A549 treated with AZD9567 at 1 μM for 4 hours (cell line): ENCODE data around the gene ZNF3. TPM values are rescaled to one million over a fixed set of nuclear protein-coding genes. Genes with fewer than 3 reads are reported as not detected.

ENCODE experiments used
- total RNA-seq: library from RNA; stranded (reverse); fragments of 200-300 nt; extraction: Qiagen RNA extraction; gene quantifications from 5 replicates; pipeline ENCODE4 v1.2.3, GENCODE V29; 2022; ENCODE audit not compliant: insufficient read depth

ZNF3 gene
- total RNA-seq = 16.9 to 20.0 TPM (median 19.1 TPM) in 5 replicates

DNA sequence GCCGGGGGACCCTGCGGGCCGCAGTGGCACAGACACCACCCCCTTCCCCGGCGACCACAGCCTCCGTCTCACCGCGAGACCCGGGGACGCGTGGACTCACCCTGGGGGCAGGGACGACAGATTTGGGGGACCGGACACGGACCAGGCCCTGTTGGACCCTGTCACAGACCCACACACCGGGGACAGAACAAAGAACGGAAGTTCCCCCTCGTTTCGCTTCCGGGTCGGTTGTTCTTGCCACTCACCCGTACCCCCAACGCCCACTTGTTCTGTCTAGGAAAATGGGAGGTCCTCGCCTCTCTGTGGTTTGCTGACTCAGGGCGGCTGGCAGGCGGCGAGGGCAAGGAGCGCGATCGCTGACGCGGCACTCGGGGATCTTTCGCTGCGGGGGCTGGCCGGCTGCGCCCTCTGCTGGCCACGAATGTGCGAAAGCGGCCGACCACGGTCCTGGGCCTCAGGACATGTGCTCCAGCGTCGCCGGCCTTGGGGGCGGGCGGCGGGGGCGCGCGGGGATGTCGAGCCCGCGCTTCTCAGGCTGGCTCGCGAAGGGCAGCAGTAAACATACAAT, at the start of gene ZNF3:
TSS of gene ZNF3 (minus strand) at position 189 of the 568 bp plus-strand sequence. CDS start 4,366 bp downstream, outside the sequence.

DNA sequence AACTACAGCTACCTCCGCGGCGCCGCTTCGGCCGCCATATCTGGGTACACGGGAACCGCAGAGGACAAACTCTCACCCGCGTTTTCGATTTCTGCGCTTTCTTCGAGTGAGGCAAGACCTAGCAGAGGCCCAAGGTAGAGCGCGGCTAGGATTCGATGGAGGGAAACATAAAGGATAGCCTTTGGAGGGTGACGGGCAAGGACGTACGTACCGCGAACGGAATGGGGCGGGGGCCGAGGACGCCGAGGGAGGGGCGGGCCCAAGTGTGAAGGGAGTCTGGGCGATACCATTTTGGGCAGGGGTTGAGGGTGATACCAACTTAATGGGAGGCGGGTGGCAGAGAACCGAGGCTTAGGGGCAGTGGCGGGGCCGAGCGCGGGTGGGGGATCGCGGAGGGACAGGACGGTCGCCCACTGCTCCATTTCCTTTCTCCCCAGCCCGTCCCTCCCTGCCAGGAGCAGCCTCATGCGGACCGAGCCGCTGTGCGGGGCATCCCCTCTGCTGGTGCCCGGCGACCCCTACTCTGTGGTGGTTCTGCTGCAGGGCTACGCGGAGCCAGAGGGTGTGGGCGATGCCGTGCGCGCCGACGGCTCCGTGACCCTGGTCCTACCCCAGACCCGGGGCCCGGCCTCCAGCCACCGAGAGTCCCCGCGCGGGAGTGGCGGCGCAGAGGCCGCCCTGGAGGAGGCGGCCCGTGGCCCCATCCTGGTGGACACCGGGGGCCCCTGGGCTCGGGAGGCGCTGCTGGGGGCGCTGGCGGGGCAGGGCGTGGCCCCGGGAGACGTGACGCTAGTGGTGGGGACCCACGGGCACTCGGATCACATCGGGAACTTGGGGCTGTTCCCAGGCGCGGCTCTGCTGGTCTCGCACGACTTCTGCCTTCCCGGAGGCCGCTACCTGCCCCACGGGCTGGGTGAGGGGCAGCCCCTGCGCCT, 45.7 kb upstream of the ZNF3 start, which contains the start of gene MBLAC1:
TSS of gene MBLAC1 (plus strand) at position 37 of the 935 bp plus-strand sequence. CDS start at position 466, 429 bp downstream.

DNA sequence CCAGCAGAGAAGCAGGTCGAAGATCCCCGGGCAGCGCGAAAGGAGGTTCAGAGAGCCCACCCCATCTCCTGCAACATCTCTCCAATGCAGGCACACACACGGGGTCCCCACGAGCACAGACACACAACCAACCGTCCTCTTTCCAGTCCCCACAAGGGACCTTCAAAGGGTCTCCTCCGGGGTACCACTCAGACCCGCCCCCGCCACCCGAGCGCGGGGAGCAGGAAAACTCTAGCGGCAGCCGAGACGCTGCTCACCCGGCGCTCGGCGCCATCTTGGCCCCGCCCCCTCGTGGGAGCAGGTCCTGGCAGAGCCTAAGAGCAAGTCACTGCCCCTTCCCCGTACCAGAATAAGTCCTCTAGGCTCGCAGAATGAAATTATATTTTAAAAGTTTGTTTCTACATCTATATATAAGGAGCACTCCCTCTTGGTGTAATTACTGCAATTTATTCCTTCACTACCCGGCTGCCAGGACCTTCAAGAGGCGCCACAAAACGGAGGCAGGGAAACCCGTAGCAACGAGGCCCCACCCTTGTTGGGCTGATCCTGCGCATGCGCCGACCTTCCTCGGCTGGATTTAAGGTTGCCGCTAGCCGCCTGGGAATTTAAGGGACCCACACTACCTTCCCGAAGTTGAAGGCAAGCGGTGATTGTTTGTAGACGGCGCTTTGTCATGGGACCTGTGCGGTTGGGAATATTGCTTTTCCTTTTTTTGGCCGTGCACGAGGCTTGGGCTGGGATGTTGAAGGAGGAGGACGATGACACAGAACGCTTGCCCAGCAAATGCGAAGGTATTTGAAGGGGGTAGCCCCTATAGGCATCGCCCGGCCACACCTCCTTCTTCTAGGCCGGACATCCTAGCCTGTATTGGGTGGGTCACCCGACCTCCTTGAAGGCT, 37.8 kb upstream of the ZNF3 start, which contains the start of the genes CNPY4 and TAF6:
TSS of gene CNPY4 (plus strand) at position 563 of the 898 bp plus-strand sequence. CDS start at position 674, 111 bp downstream.
TSS of gene TAF6 (minus strand) at position 287 of the 898 bp plus-strand sequence. CDS start 5,149 bp downstream, outside the sequence.

DNA sequence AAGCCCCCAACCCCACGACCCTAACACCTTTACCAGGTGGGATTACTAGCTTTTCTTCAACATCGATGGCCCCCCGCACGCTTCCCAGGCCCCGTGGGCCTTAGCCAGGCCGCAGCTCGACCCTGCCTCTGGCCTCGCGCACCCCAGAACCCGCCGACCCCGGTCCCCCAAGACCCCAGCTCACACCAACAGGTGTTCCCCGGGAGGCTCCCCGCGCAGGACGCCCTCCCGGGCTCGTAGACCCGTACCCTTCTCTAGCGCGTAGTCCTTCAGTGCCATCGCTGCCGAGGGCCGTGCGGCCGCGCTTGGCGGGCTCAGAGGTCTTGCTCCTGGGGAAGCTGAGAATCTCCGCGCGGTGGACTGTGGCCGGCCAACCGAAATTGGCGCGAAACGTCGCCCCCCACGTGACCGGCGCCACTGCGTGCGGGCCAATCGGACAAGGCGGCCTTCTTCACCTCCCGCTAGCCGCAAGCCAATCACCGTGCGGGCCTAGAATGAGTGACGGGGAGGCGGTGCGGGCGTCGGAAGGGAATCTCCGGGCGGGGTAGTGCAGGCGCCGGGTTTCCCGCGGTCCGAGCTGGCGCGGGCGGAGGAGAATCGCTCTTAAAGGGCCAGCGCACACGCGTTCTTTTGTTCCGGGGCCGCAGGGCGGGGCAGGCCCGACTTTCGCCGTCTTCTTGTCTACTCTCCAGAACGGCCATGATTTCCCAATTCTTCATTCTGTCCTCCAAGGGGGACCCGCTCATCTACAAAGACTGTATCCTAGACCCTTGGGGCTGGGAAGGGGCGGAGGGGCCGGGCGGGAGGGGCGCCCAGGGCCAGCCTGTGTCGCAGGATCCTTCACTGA, 19.7 kb upstream of the ZNF3 start, which contains the start of the genes AP4M1 and MCM7:
TSS of gene AP4M1 (plus strand) at position 628 of the 847 bp plus-strand sequence. CDS start at position 700, 72 bp downstream.
TSS of gene MCM7 (minus strand) at position 382 of the 847 bp plus-strand sequence. CDS start at position 279, 103 bp downstream.

DNA sequence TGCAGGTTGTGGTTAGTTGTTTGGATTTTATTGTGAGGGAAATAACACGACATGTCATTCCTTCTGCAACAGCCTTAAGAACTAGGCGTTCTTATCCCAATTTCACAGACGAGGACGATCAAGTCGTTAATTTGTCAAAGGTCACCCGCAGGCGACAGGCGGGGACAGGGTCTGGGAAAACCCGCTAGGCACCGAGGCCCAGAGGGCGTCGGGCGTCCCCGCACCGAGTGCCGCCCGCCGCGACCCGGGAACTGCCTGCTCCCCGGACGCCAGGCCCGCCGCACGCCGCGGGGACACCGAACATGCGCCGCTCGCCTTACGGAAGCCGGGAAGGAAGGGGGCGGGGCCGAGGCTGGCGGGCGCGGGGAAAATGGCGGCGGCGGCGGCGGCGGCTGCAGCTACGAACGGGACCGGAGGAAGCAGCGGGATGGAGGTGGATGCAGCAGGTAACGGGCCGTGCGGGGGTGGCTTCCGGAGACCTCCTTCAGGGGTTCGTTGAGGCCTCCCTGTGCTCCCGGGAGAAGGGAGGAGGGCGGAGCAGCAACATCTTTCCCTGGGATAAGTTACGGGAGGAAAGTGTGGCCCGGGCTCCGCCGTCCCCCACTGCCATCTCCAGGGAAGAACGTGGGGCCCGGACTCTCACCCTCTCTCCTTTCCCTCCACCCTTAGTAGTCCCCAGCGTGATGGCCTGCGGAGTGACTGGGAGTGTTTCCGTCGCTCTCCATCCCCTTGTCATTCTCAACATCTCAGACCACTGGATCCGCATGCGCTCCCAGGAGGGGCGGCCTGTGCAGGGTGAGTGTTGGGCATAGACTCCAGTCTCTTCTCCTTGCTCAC, 7.3 kb upstream of the ZNF3 start, which contains the start of gene COPS6:
TSS of gene COPS6 (plus strand) at position 349 of the 837 bp plus-strand sequence. CDS start at position 371, 22 bp downstream.

DNA sequence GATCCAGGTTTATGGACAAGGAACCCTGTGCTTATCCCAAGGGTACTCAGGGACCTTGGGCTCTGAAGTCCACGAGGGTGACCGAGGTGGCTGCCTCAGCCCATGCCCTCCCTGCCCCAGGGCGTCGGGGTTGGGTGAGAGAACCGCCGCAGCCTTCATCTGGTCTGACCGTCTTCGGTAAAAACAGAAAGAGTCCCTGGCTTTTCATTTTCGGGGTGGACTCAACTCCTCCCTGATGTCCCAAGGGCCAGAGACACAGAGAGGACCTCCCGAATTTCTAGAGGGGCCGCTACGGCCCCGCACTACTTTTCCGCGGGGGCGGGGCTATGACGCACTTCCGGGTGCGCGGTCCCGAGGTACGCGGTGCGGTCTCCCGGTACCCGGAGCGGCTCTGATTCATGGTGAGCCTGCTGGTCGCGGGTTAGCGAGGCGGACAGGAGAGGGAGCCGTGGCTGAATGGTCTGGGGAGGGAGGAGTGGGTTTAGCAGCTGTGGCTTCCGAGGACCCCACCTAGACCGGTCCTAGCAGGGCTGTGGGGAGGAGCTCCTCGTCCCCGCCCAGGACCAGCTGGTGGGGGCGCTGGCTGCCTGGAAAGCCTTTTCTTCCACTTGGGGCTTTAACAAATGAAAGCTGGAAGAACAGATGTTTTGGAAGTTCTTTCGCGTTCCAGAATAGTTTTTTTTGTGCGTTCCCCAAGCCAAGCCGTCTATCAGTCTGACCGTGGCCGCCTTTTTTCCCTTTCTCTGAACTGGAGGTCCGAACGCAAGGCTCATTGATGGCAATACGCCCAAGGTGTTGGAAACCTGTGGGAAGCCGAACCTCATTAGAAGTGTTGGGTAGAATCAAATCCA, 31.9 kb downstream of the ZNF3 start, which contains the start of gene ZSCAN21:
TSS of gene ZSCAN21 (plus strand) at position 334 of the 851 bp plus-strand sequence. CDS start 7,233 bp downstream, outside the sequence.

Other genes starting within 250 kb of the ZNF3 start
- not detected in 5 replicates for gene OR2AE1, start 204.7 kb downstream of the ZNF3 start, total RNA-seq
- gene TRIM4, start 162.2 kb downstream of the ZNF3 start, total RNA-seq = 27.8 to 37.9 TPM (median 28.1 TPM) in 5 replicates
- 0.07 to 0.21 TPM in 2 of 5 replicates, not detected in the others for gene GJC3, start 152.1 kb downstream of the ZNF3 start, total RNA-seq
- gene AZGP1, start 105.7 kb downstream of the ZNF3 start, total RNA-seq = 0.13 TPM in 1 of 5 replicates, not detected in the others
- gene ZKSCAN1, start 66.1 kb downstream of the ZNF3 start, total RNA-seq = 7.8 to 11.5 TPM (median 10.7 TPM) in 5 replicates
- gene ZSCAN21, start 31.9 kb downstream of the ZNF3 start, total RNA-seq = 10.7 to 14.3 TPM (median 11.3 TPM) in 5 replicates
- gene COPS6, start 7.2 kb upstream of the ZNF3 start, total RNA-seq = 166 to 186 TPM (median 175 TPM) in 5 replicates
- gene MCM7, start 19.7 kb upstream of the ZNF3 start, total RNA-seq = 219 to 248 TPM (median 243 TPM) in 5 replicates
- gene AP4M1, start 19.9 kb upstream of the ZNF3 start, total RNA-seq = 12.9 to 15.7 TPM (median 13.6 TPM) in 5 replicates
- 62.7 to 70.1 TPM (median 67.4 TPM) in 5 replicates for gene TAF6, start 37.6 kb upstream of the ZNF3 start, total RNA-seq
- gene CNPY4, start 37.9 kb upstream of the ZNF3 start, total RNA-seq = 4.6 to 11.7 TPM (median 10.5 TPM) in 5 replicates
- gene MBLAC1, start 45.2 kb upstream of the ZNF3 start, total RNA-seq = 2.7 to 3.8 TPM (median 3.4 TPM) in 4 of 5 replicates, not detected in the other
- gene LAMTOR4, start 67.2 kb upstream of the ZNF3 start, total RNA-seq = 165 to 192 TPM (median 185 TPM) in 5 replicates
- gene TRAPPC14, start 77.0 kb upstream of the ZNF3 start, total RNA-seq = 12.4 to 16.8 TPM (median 16.1 TPM) in 5 replicates
- gene GAL3ST4, start 86.9 kb upstream of the ZNF3 start, total RNA-seq = 0.03 to 0.08 TPM (median 0.06 TPM) in 4 of 5 replicates, not detected in the other
- gene GPC2, start 95.7 kb upstream of the ZNF3 start, total RNA-seq = 0.75 to 1.4 TPM (median 1.3 TPM) in 4 of 5 replicates, not detected in the other
- gene STAG3, start 96.2 kb upstream of the ZNF3 start, total RNA-seq = 0.18 to 0.28 TPM (median 0.27 TPM) in 4 of 5 replicates, not detected in the other
- 0.05 TPM in 1 of 5 replicates, not detected in the others for gene PVRIG, start 138.2 kb upstream of the ZNF3 start, total RNA-seq
- 0.03 TPM in 1 of 5 replicates, not detected in the others for gene SPDYE3, start 226.0 kb upstream of the ZNF3 start, total RNA-seq